GM18526 (cell line): Measurements from ENCODE around the gene HSPA8.

Source experiments
- POLR2A ChIP-seq: IDR thresholded peaks from 3 replicates; pipeline ENCODE4 v1.6.1; 2011; ENCODE audit not compliant: insufficient read length; ENCODE audit errors: extremely low read depth

The HSPA8 gene

DNA sequence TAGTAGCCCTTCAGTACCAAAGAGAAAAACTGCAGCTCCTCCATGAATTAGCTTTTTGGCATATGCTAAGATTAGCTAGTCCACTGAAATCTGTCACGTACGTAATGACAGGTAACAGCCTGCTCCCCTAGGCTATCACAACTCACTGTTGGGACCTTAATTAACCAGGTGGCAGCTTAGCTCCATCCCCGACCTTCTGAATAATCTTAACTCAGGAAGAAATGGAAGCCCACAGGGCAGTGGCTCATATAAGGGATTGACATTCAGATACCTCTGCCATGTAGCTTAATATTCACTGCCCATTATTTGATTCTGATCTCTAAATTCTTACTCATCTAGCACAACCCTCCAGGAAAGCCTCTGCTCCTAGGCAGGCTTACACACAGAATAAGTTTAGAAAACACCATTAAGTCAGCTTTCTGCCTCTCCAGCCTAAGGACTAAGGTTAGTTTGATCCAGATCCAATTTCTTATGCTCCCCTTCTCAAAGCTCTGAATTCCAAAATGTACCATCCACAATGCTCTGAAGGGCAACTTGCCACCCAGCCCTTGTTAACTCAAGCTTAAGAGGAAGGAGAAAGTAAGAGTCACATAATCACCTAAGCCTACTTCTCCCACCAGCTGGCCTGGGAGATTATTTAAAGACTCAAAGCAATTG is 5.0 kb downstream of the HSPA8 start:
- no peak for TF ChIP-seq POLR2A

DNA sequence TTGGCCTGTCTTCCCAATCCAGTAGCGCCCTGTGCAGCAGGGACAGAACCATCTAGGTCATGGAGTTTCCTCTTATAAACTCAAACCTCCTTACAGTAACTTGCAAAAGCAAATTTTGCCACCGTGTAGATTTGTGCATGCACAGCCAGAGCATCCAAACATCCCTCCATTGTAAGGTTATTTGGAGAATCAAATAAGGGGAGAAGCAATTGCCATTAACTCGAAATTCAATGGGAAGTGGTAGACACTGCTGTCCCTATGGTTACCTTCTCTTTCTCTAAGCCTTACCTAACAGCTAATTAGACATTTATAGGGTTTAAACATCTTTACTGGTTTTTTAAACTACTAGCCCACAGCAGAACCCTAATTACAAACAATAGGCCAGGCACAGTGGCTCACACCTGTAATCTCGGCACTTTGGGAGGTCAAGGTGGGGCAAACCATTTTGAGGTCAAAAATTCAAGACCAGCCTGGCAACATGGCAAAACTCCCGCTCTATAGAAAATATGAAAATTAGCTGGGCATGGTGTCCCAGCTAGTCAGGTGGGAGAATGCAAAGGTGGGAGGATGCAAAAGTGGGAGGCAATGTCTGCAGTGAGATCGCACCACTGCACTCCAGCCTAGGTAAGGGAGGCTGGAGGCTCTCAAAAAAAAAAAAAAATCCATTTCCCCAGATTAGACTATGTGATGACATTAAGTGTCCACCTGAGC is 6.6 kb downstream of the HSPA8 start:
- no peak for TF ChIP-seq POLR2A

DNA sequence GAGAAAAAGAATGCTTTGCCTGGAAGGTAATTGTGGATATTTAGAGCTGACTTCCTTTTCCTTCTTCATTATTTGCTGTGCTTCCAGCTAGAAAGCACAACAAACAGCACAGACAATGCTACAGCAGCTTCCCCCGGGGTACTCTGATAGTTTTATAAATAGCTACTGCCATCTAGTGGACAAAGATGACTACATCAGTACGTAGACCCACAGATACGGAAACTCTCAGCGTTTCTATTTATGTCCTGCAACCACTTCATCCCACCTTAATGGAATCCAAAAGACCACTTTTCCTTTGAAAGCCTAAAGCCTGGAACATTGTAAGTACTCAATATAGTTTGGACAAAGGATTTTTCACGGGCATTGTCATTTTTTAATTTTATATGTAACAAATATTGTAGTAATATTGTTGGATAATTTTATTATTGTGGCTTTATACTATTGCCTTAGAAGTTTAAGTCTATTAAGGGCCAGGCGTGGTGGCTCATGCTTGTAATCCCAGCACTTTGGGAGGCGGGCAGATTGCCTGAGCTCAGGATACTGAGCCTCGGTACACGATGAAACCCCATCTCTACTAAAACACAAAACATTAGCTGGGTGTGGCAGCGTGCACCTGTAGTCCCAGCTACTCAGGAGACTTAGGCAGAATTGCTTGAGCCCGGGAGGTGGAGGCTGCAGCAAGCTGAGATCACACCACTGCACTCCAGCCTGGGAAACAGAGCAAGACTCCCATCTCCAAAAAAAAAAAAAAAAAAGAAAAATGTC is 7.5 kb downstream of the HSPA8 start:
- TF ChIP-seq POLR2A = no peak

DNA sequence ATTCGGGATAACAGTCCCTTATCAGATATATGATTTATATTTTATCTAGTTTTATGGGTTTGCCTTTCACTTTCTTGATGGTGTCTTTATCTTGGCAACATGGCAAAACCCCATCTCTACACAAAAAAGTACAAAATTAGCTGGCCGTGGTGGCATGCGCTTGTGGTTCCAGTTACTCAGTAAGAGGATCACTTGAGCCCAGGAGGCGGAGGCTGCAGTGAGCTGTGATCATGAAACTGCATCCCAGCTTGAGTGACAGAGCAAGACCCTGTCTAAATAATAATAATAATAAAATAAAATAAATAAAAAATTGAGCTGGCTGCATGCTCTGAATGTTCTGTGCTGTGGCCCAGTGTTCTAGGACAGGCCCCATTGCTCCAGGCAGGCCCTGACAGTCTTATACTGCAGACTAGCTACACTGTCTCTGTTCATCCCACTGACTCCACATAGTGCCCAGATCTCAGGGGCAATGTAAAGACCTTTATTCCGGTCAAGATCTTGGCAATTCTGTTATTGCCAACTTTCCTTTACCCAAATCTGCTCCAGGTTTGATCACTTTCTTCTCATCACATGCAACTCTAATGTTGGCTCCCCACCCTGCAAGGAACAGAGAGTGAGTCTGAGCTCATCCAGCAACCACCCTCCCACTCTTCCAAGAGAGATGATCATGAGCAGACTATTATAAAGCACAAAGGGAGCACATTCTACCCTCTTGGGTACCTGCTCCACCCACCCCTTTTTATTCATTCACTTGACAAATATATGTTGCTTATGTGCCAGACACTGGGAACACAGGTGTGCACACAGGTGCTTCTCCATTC is 8.8 kb downstream of the HSPA8 start:
- peak; percentile 15 for TF ChIP-seq POLR2A

DNA sequence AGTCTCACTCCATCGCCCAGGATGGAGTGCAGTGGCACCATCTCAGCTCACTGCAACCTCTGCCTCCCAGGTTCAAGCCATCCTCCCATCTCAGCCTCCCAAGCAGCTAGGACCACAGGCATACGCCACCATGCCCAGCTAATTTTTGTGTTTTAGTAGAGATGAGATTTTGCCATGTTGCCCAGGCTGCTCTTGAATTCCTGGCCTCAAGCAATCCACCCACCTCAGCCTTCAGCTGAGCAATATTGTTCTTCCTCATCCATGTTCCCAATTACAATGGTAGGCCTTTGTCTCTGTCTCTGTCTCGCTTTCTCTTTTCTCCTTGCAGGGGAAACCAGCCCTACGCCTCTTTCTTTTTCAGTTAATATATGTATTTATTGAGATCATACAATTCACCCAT is 10.3 kb downstream of the HSPA8 start:
- TF ChIP-seq POLR2A = no peak

DNA sequence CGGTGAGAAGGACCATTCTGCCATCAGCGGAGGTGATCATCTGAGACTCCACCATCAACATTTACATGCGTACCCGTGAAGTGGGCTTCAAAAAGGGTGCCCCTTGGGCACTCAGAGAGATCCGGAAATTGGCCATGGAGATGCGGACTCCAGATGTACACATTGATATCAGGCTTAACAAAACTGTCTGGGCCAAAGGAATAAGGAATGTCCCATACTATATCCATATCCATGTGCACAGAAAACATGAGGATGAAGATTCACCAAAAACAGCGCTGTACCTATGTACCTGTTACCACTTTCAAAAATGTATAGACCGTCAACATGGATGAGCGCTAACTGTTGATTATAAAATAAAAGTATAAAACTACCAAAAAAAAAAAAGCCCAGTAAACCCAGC is 10.8 kb downstream of the HSPA8 start:
- TF ChIP-seq POLR2A = no peak

DNA sequence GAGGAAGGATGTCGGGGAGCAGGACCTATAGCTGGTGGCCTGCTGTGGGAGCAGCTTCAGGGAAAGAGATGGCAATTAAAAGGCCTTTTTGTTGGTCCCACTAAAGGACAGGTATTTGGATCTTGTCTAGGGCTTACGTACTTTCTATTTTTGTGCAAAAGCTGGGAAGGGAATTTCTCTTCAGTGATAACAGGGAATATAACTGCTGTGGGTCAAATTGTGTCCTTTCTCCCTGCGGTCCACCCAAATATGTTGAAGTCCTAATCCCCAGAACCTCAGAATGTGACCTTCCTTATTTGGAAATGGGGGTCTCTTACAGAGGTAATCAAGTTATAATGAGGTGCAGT is 14.0 kb downstream of the HSPA8 start:
- TF ChIP-seq POLR2A = no peak

DNA sequence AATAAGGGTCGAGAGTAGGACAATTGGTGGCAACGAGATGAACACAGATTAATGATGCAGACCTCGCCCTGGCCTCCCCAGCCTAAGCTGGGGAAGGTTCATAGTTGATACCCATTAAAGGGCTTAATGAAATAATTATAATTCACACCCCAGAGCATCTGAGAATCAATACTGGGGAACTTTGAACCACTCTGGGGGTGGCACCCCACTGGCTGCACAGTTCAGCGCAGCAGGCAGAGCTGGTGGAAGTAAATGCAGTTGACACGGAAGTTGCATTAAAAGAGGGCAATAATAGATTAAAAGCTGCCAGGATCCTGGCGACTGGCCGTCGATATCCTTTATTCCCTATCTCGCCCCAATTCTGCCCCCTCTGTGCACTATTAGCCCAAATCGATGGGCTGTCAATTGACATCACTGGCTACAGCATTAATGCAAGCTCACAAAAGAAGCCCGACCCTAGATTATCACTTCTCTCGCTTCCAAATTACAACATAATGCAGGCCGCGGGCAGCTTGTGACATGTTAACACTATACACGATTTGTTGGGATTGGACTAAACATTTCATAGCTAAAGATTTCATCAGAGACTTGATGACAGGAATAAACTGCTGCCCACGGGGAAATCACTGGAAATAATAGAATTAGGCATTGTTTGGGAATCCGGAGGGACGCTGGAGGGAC is 14.5 kb downstream of the HSPA8 start:
- TF ChIP-seq POLR2A = no peak

DNA sequence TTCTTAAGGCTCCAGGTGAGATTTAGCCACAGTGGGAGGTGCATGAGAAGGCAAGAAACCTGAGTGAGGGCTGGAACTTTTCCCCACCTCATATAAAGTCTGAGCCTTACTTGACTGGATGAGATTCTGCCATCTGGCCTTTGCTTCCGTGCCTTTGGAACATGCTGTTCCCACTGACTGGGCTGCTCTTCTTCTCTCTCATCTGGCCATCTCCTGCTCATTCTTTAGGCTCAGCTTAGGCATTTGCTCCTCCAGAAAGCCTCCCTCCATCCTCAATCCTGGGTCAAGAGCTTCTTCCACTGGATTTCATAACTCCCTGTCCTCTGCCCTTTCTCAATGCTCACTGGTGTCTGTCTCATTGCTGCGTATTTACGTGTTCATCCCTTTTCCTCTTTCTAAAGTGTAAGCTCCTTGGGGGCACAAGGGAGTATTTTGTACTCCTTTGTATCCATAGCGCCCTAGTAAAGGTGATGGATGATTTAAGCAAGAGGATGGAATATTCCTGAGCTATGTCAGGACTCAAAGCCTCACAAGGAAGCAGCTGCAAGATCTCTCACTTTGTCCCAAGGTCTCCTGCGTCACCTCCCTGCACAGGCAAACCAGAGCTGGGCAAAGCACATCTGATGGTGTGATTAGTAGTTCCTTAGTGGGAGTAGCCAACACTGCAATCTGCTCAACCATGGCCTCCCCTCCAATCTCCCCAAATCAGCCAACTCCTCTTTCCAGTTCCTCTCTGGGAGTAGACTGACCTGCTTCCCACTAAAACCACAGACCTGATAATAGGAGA is 15.3 kb downstream of the HSPA8 start:
- TF ChIP-seq POLR2A = no peak

DNA sequence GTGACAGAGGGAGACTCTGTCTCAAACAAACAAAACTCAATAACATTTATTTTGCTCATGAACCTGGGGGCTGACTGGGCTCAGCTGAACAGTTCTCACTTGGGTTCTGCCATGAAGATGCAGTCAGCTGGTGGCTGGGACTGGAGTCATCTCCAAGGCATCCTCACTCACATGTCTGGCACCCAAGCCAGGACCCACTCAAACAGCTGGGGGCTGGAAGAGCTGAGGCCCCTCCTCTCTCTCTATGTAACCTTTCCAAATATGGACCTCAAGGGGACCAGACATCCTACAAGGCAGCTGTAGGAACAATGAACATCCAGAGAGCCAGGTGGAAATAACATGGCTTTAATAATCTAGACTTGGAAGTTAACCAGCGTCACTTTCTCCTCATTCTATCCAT is 16.8 kb downstream of the HSPA8 start:
- no peak for TF ChIP-seq POLR2A

DNA sequence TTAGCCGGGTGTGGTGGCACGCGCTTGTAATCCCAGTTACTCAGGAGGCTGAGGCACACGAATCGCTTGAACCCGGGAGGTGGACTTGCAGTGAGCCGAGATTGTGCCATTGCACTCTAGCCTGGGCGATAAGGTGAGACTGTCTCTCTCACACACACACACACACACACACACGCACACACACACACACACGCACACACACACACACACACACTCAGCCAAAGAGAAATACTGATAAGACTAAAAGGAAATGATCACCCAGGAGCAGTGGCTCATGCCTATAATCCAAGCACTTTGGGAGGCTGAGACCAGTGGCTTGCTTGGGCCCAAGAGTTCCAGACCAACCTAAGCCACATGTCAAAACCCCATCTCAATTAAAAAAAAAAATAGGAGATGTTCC is 20.8 kb downstream of the HSPA8 start:
- no peak for TF ChIP-seq POLR2A

DNA sequence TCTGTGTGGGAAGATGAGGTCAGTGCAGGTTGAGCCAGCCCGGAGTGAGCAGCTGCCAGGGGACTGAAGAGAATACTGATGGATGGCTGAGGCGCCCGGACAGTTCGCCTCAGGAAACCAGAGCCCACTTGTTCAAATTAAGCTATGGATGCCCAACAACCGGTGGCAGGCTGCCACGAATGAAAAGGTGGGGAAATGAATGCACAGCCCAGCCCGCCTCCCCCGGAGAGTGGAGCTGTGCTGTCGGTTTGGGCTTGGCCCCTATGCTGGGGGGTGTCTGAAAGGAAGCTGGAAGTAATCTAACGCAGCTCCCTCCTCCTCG is 21.9 kb downstream of the HSPA8 start:
- no peak for TF ChIP-seq POLR2A

DNA sequence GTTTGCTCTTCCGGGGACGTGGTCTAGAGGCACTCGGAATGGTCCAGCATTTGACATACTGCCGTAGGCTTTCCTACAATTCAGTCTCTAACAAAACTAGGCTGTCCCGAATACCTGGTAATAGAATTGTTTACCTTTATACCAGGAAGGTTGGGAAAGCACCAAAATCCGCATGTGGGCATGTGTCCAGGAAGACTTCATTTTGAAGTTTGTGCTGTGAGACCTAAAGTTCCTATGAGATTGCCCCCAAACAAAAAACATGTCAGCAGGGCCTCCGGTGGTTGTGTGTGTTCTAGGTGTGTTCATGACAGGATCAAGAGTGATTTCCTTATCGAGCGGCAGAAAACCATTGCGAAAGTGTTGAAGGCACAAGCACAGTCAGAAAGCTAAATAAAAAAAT is 26.1 kb downstream of the HSPA8 start:
- TF ChIP-seq POLR2A = no peak

DNA sequence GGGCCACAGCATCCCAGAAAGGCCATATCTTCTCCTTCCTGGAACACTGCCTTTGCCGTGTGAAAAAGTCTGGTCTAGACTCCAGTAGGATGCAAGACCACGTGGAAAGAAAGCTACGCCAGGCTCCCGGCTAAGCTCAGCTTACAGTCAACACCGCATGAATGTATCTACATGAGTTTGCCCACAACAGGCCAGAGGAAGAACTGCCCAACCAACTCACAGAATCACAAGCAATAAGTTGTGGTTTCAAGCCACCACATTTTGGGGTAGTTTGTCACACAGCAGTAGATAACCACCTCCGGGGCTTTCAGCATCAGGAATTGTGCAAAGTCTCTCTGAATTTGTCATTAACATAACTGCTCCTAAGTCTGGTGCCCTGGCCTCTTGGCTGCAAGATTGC is 27.3 kb downstream of the HSPA8 start:
- no peak for TF ChIP-seq POLR2A
